HG02884 (cell line): ENCODE results near the gene SPINK1.
A peak's percentile ranks its signal among the peaks of the same experiment; 100 is the strongest.
"Not testable (repeated sequence)": the region's sequence is repeated elsewhere in the genome, so short reads cannot be mapped to it uniquely, and the experiment has no call there.

Source experiments
- ATAC-seq: cut with Tn5 transposase; IDR thresholded peaks from one replicate; pipeline ENCODE4 v1.9.1; 2021; ENCODE audit warnings: mild to moderate bottlenecking, moderate library complexity; ENCODE audit not compliant: unreplicated experiment

Gene SPINK1

DNA sequence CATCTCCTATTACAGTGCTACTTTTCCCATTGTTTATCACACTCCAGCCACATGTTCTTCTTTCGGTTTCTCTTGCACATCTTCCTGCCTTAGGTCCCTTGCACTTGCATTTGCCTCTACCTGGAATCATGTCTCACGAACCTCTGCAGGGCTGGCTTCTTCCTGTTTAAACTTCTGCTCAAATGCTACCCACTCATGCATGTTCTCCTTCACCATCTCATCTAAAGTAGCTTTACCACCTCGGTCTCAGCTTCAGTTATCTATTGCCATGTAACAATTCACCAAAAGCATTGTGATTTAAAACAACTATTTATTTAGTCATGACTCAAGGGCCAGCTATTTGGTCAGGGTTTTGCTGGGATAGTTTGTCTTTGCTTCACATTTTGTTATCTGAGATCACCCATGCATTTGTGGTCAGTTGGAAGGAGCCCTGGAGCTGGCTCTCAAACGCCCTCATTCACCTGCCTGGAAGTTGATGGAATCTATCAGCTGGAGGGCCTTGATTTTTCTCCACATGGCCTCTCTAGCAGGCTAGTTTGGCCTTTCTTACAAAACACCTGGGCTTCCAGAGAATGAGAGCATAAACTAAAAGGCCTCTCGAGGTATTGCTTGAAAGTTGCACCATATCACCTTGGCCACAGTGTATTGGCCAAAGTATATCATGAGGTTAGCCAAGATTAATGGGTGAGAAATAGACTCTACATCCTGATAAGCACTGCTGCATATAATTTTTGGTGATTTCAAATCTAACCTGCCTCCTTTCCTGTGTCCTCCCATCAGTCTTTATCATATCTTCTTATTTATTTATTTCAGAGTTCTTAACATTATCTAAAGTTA, 21.4 kb downstream of the SPINK1 start:
- ATAC-seq, result no peak

DNA sequence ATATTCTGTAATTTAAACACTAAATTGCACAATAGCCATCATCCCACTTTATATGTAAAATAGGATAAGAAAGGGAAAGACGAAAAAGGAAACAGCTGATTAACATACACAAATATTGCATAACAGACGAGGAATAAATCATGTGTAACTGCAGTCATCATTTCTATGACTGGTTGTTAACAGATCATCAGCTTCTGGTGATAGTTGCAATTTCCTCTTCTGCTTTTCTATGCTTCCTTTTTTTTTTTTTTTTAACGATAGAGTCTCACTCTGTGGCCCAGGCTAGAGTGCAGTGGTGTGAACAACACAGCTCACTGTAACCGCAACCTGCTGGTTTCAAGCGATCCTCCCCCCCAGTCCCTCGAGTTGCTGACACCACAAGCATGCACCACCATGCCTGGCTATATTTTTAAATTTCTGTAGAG, 26.4 kb downstream of the SPINK1 start:
- ATAC-seq, result peak; percentile 76

DNA sequence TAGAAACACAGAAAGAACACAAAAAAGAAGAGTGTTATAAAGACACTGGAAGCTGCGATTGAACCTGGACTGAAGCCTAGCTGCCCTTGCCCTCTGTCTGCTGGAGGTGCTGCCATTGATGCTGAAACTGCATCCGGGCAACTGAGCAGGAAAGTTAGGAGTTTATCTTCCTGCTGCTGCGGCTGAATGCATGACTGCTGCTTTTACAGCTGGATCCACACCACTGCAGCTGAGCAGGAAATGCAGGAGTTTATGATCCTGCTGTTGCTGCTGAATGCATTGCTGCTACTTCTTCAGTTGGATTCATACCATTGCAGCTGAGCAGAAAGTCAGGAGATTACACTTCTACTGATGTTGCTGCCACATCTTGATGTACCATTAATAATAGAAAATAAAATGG, 27.1 kb downstream of the SPINK1 start:
- no peak for ATAC-seq

DNA sequence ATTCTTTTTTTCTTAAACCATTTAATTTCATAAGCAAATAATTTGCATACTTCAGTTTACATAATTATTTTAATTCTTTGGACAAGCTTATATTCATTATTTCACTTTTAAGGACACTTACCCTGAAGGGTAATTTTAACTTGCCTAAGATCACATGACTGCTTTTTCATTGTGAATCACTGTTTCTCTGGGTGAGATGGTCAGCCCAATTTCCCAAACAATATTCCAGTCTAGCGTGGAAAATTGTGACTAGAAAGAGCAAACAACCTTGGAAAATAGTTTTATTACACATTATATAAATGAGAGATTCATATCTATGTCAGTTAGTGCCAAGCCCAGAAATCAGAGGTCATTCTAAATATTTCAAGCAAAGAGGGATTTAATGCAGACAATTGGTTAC, 27.5 kb downstream of the SPINK1 start:
- ATAC-seq, result no peak

DNA sequence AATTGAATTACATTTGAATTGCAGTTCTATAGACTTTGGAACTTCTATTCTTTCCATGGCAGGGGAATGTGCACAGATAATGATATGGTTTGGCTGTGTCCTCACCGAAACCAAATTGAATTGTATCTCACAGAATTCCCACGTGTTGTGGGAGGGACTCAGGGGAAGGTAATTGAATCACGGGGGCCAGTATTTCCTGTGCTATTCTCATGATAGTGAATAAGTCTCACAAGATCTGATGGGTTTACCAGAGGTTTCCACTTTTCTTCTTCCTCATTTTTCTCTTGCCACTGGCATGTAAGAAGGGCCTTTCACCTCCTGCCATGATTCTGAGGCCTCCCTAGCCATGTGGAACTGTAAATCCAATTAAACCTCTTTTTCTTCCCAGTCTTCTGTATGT, 28.3 kb downstream of the SPINK1 start:
- not testable (repeated sequence) for ATAC-seq

DNA sequence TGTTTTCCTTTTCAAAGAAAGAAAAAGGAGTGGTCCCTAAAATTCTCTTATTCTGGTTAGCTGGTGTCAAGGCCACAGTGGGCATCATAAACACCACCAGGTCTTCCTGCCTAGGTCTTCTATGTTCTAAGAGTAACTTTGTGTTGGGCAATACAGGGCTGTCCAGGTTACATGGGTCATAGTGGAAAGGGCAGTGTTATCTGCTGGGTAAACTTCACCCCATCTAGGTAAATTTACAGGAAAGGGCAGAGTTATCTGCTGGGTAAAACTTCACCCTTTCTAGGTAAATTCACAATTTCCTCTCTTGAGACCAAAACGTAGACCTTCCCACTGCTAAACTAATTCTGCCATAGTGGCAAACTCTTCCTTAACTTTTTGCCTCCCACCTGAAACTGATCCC, 30.0 kb downstream of the SPINK1 start:
- no peak for ATAC-seq

DNA sequence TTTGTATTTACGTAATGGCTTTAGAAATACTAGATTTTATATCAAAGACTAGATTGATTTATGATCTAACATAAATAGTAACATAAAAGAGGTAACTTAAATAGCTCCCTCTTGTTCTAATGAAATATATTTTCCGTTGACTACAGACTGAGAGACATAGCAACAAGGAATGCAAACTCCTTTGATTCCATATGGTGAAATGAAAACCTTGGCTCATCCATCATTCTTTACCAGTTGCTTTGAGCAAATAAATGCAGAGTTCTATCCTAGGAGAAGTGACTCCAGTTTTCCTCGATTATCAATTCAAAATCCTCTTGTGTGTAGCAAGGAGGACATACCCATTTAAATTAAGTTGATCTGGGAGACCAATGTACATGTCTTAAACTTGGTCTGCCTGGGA, 31.0 kb downstream of the SPINK1 start:
- no peak for ATAC-seq

DNA sequence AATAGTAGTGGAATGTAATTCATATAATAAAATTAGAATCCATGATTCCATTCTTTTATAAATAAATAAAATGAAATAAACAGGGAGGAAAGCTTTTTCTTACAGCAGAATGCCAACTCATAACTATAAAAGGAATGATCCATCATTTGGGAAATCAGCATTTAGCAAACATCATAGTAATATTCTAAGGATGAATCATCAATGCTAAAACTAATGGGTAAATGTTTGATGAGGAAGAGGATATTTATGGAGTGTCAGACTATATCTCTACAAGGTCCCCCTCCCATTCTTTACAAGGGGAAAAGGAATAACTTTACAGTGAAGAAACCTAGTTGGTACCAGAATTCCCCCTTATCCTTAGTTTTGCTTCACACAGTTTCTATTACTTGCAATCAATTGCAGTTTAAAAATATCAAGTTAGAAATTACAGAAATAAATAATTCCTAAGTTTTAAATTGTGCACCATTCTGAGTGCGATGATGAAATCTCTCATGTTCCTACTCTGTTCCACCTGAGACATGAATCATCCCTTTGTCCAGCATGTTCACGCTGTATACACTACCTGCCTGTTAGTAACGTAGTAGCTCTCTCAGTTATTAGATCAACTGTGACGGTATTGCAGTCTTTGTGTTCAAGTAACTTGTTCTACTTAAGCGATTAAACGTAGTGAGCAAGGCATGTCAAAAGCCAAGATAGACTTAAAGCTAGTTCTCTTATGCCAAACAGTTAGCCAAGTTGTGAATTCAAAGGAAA, 34.7 kb downstream of the SPINK1 start:
- ATAC-seq, result no peak

DNA sequence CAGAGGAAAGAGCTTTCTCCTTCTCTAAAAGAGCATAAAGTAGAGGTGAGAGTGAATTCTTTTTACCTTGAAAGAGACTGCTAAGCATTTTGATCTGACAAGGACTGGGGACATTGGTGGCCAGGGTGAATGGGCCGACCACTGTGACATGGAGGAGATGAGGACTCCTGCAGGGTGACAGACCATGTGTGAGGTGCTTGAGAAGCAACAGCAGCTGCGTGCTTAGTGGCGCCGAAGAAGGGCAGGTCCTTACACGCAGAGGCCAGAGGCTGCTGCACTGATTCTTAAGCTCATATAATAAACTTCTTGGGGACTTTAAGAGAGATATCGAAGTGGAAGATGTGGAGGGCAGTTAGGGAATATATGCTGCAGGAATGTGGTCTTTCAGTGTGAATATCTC, 40.3 kb downstream of the SPINK1 start:
- ATAC-seq, result no peak

DNA sequence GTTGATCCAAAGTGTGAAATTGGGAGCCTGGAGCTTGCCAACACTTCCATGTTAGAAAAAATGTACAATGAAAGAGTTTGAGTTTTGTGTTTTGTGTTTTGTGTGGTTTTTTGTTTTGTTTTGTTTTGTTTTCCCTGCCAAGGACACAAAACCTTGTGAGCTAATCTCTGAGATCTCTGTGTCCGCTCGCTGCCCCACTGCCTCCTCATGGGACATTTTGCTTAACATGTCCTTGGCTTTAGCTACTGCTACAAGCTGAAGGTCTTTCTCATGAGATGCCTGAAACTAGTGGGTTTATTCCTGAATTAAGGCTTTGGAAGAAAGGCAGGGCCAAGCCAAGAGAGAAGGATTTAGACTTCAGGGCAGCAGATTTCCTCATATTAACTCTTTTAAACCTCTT, 41.7 kb downstream of the SPINK1 start:
- ATAC-seq, result no peak

DNA sequence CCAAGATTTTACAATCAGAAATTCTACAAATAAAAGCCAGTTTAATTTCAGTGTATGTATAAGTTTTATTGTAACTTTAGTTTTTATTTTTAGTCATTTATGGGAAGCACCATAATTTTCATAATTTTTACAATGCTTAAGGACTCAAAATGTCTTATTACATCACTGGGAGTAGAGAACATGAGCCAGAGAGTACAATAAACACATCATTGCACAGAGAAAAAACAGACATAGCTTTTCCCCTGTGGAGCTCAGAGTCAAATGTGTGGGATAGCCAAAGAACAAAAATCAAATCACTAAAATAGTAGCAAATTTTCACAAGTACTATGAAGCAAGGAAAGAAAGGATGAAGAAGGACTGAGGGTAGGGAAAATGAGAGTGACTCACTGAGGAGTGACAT, 43.4 kb downstream of the SPINK1 start:
- ATAC-seq, result no peak

DNA sequence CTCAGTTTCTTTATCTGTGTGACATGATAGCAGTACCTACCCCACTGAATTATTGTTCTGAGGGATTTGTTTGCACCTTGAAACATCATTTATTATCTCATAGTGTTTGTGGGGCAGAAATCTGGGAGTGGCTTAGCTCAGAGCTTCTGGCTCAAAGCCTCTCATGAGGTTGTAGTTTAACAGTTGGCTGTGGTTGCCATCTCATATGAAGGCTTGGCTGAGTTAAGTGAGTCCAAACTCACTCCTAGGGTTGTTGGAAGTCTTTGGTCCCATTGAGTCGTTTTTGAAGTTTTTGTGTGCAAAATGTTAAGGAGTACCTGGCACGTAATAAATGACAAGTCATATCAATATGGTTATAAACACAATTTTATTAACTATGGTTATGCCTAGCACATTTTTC, 45.3 kb downstream of the SPINK1 start:
- ATAC-seq, result no peak

DNA sequence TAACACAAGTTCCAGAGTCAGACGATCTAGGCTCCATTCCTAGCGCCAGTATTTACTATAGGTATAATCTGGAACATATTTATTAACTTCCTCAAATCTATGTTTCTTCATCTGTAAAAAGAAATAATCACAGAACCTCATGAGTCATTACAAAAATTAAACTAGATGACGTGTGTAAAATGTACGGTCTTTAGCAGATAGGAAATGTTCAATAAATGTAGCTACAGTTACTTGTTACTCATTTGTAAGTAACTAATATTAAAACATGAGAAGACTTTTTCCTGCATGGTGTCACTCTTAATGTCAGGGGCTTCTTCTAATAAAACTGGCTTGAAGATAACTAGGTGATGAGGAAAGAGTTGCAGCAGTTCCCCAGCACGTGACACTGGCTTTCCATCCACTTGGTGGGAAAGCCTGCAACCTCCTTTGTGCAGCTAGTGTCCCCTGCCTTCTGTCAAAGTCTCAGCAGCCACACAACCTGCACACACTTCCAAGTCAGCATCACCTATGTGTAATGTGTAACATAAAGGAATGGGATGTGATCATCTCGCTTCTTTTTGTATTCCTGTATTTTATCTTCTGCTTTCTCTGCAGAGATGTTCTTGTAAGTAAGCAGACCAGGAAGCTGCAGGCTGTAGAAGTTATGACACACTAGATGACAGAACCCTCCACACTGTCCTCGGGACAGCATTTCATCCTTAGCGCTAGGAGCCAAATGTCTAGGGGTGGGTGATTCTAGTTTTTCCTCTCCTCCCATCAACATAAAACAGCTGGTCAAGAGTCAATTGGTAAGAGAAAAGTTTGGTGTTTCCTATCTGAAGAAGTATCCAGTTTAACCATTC, 47.1 kb downstream of the SPINK1 start:
- no peak for ATAC-seq

DNA sequence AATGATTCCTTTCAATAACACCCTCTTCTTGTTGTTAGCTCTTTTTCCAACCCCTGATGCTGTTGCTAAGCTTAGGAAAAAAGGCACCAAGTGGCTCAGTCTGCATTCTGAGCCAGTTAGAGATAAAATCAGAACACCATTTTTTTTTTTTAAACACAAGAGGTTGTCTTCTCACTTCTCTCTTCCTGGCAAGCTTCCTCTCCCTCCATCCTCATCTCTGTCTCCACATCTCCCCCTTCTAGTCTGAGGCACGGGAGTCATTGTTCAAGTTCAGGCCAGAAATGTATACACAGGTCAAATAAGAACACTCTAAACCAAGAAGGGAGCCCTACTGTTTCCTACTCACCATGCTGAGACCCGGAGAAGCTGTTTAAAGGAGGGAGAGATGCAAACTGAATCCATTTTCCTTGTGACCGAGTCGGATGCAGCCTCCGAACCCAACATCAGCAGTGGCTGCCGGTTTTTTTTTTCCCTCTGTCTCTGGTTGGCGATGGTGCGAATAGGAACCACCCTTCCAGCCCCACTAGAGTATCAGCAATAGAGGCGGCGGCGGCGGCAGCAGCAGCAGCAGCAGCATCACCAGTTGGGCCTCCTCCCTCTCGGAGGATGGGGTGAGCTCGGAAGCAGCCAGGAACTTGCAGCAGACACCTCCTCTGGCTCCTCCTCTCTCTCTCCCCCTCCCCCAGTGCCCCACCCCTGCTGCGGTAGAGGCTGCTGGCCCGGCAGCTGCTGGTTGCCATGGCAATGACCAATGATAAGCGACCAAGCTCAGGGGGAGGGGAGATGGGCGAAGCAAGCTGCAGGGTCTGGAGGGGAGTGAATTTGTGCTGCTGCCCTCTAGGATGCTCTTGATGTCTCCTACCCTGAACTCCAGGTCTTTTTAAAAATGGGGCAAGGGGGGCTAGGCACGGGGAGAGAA, 49.1 kb downstream of the SPINK1 start, which contains the start of gene JAKMIP2:
Gene JAKMIP2, minus strand, starts transcription at position 619 of the 919 bp plus-strand sequence. CDS start 110,922 bp downstream, outside the sequence.
- ATAC-seq, result peak; percentile 61

DNA sequence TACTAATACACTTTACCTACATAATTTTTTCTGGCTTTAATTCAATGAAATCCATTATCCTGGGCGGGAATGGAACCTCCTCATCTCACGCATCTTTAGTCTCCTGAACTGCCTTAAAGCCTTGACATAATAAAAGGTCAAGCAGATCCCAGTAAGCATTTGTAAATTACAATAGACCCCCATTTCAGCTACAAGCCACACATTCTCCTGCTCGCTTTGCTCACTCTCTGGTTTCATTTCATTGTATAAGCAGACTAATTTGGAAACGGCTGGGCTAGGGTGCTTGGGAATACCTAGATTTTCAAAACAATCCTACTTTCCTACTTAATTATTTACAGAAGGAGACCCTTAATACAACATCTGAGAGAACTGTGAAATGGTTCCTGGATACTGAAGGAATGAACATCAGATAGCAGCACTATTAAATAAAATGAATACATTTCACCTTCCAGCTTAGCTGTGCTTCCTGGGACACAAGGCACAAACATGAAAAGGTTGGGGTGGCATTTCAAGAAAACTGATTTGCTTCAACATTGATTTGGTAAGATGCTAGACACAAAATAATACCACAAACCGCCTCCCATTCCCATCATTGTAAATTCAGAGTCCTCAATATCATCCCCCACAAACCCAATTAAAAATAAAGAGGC, 50.4 kb downstream of the SPINK1 start:
- ATAC-seq, result no peak

DNA sequence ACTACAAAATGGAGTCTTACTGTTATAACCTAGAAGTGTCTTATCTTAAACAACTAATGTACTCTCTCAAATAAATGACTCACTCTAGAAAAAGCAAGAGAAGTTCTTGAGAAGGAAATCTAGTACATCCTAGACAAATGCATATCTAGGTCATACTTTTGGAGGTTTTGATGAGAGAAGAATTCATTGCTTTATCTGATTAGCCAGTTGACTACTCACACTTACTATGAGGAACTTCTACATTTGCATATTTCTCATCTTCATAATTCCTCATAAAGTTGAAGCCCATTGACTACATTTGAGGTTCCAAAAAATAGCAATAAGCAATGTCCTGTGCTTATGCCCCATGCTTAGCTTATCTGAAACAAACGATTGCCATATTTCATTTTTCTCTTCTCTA, 51.8 kb downstream of the SPINK1 start:
- no peak for ATAC-seq

DNA sequence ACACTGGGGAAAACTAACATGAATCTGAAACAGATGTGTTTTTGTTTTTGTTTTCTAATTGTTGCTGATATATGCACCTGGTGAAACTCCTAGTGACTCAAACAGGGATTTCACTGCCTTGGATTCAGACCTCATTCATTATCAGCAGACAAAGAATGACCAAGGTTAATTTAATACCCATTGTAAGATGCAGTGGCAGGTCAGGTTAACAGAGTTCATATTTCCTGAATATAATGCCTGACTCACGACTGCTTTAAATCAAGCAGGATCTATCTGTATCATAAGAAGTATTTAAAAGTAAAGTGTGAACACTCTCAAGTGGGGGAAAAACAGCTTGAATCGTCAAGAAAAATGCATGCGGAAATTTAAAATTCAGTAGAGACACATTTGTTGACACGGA, 54.5 kb downstream of the SPINK1 start:
- ATAC-seq, result no peak
